NCI-H1105 (cell line): Measurements from ENCODE around the gene PDE9A.

Experiments used
- DNase-seq: peaks from one replicate; lab custom pipeline; 2025; lab: John Stamatoyannopoulos, UW

PDE9A gene

GRCh38 chr21:42757826-42758655 is 104.6 kb downstream of the PDE9A start:
- DNase-seq, result no peak

GRCh38 chr21:42758721-42759593 is 105.5 kb downstream of the PDE9A start:
- no peak for DNase-seq

GRCh38 chr21:42759594-42759927 is 106.1 kb downstream of the PDE9A start:
- no peak for DNase-seq

DNA sequence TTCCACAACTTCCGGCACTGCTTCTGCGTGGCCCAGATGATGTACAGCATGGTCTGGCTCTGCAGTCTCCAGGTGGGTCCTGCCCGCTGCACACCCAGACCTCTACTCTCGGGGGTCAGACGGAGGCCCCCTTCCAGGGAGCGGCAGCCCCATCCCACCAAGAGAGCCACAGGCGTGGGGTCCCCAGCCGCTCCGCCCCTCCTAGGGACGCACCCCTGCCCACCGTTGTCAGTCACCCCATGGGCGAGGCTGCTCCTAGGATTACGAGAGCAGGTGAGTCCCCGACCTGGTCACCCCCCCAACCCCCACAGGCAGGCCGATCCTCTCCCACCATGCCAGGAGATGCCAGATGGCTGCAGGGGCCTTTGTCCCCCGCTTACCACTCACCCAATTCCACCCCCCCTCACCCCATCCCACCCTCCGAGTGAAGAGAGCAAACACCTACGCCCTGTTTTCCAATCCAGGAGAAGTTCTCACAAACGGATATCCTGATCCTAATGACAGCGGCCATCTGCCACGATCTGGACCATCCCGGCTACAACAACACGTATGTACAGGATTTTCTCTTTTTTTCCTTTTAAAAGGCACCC is 107.0 kb downstream of the PDE9A start:
- DNase-seq, result no peak

DNA sequence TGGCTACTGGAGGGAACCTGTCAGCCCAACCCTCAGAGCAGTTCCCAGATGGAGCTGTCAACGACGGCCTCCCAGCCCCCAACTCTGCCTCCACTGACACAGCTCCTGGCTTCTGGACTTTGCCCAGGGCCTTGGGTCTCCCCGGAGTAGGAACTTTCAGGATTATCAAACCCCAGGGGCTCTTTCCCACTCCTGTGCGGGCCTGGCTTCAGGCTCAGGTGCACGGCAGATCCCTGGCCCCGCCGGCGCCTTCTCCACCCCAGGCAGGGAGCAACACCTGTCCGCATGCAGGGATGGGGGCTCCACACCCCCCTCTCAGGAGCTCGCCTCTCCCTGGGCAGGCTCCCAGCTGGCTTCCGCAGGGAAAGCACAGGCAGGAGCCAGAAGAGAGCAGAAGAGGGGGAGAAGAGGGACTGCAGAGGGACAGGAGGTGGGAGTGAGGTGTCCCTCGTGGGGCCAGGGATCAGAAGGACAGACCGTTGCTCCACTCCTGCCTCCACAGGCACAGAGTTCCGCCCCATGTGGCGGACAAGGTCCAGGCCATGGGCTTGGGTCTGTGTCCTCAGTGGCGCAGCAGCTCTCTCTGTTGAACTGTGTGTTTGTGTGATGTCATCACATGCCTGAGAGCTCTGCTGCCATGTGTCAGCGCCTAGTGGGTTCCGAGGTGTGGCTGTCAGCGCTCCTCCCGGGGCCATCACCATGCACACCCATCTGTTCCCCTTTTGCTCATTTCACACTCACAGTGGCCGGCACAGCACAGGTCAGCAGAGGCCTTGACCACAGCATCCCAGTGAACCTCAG is 107.7 kb downstream of the PDE9A start:
- peak; percentile 15 for DNase-seq

GRCh38 chr21:42761776-42762335 is 108.4 kb downstream of the PDE9A start:
- DNase-seq, result no peak

DNA sequence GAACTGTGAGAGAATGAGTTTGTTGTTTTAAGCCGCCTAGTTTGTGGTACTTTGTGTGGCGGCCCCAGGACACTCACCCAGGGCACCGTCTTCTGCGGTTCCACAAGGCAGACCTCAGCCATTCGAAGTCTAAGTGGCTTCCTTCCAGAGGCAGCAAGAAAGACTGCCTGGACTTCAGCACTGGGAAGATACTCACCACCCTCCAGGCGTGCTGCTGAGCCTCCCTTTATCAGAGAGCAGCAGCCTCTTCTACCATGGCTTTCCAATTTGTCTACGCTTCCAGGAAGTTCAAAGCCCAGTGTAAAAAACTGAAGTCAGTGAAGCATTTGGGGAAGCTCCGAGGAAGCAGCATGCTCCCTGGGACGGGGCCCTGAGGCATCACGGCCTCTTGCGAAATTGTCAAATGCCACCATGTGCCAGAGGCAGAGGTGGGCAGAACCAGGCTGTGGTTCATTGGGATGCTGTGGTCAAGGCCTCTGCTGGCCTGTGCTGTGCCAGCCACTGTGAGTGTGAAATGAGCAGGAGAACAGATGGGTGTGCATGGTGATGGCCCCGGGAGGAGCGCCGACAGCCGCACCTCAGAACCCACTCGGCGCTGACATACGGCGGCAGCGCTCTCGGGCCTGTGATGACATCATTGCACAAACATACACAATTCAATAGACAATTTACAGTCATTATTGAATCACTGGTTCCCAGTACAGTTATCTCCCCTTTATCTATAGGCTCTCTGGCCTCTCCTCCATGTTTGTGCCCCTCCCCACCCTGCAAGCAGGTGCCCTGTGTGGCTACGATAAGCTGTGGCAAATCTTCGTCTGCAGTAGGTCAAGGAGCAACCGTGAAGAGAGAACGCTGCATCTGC is 110.4 kb downstream of the PDE9A start:
- DNase-seq, result no peak

GRCh38 chr21:42764443-42764760 is 111.0 kb downstream of the PDE9A start:
- no peak for DNase-seq

- DNase-seq, result no peak
Measured at GRCh38 chr21:42764883-42765282, 111.5 kb downstream of the PDE9A start.

DNA sequence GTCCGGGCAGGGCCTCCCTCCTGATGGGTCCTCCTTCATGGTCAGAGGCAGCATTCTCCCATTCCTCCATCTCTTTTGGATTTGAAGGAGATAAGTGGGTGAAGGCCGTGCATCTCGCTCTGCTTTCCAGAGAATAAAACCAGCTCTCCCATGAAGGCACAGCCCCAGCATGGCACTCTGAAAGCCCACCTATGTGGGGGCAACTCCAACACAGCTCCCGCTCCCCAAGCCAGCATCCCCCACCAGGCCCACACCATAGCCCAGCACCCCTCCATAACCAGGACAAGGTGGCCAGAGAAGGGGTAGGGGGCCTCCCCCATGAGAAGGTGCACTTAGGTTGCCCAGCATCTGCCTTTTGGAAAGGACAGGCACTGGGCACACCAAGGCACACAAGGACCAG is 112.2 kb downstream of the PDE9A start:
- no peak for DNase-seq

GRCh38 chr21:42766739-42767560 is 113.5 kb downstream of the PDE9A start:
- no peak for DNase-seq

GRCh38 chr21:42767561-42767835 is 114.1 kb downstream of the PDE9A start:
- DNase-seq, result no peak

DNA sequence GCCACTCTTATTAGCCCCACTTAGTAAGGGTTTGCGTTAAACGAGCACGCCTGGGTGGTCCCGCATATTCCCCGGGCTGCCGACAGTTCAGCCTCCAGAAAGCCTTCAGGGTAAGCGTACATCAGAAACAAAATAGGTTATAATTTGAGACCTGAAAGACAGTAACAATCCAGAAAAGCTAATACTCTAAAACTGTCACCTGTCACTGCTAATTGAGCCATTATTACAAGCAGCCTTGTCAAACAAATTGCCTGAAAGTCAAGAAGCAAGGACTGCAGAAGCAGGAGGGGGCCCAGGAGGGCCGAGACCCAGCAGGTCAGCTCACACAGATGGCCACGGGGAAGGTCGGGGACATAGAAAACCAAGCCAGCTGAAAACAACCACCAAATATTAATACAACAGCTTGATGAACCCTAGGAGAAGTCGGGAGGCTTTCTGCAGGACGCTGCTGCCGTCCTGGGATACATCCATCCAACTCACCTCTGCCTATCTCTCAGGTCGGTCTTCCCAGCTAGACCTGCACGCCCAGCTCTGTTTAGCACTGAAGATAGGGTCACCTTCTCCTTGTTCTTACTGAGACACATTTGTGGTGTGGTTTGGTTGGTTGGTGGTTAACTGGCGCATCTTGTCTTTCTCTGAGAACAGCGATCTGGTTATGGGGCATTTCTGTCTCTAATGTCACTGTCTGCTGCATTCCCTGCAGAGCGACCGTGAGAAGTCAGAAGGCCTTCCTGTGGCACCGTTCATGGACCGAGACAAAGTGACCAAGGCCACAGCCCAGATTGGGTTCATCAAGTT is 115.1 kb downstream of the PDE9A start:
- no peak for DNase-seq

GRCh38 chr21:42769183-42769819 is 115.9 kb downstream of the PDE9A start:
- no peak for DNase-seq

GRCh38 chr21:42769820-42770716 is 116.6 kb downstream of the PDE9A start:
- DNase-seq, result no peak

DNA sequence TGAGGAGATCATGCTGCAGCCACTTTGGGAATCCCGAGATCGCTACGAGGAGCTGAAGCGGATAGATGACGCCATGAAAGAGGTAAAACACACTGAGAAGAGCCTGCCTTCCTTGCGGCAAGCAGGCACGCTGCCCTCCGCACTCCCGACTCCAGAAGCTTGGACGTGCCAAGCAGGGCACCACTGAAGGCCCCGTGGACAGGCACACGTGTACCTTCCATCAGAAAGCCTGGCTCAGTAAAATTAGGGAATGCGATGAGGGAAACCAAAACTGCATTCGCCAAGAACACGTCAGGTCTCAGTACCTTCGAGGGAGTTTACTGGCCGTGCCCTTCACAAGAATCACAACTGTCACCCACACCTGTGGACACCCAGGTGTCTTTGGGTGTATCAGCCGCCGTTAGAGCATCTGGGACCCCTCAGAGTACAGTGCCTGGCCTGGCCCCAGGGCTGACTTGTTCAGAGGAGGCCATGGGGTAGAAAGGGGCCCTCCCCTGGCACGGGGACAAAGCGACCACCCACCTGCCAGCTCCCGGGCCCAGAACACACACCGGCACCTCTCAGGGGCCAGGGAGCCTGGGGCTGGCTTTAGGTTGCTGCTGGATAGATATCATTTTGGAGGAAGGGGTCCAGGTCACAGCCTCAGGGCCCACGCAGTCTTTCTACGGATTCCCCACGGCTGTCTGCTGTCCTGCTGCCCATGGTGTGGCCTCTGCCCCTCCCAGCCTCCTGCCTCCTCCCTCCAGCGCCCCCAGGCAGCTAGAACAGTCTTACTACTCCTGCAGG is 117.5 kb downstream of the PDE9A start:
- no peak for DNase-seq

GRCh38 chr21:42771503-42771805 is 118.0 kb downstream of the PDE9A start:
- DNase-seq, result no peak
